B cell (primary cell): Measurements from ENCODE around the gene CHRNA5.

Experiments used
- EZH2 ChIP-seq: IDR thresholded peaks from 2 replicates; pipeline ENCODE4 v1.6.1; 2012; ENCODE audit warnings: borderline replicate concordance, low read depth, mild to moderate bottlenecking, moderate library complexity, low read length; ENCODE audit not compliant: insufficient read depth, poor library complexity, severe bottlenecking
- TF ChIP-seq, protein P1 (sequence below): fragments of 200-600 bp; IDR thresholded peaks from one replicate; pipeline ENCODE4 v1.8.0; 2022; ENCODE audit warnings: antibody characterized with exemption, mild to moderate bottlenecking

DNA sequence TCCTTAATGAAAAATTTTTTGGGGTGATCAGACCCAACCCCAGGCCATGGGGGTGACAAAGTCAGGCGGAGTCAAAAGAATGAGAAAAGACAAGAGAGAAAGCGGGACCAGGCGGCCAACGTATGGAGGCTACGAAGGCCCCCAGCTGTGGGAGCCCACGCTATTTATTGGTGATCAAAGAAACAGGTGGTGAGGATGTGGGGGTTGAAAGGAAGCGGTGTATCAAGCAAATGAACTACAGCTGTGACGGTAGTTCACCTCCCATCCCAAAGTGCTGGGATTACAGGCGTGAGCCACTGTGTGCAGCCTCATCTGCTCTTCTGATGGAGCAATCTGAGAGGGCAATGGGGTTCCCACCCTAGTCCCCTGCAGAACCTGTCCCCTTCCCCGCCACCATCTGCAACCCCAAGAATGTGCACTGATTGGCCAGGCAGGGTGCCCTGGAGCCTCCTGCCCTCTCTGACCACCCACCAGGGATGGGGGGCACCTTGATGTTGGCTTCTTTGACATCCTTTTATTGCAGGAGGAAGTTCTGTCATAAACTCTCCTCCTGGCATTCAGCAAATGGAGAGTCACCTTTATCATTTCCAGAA, 56.6 kb downstream of the CHRNA5 start:
- TF ChIP-seq EZH2: no peak
- TF ChIP-seq, protein P1, sequence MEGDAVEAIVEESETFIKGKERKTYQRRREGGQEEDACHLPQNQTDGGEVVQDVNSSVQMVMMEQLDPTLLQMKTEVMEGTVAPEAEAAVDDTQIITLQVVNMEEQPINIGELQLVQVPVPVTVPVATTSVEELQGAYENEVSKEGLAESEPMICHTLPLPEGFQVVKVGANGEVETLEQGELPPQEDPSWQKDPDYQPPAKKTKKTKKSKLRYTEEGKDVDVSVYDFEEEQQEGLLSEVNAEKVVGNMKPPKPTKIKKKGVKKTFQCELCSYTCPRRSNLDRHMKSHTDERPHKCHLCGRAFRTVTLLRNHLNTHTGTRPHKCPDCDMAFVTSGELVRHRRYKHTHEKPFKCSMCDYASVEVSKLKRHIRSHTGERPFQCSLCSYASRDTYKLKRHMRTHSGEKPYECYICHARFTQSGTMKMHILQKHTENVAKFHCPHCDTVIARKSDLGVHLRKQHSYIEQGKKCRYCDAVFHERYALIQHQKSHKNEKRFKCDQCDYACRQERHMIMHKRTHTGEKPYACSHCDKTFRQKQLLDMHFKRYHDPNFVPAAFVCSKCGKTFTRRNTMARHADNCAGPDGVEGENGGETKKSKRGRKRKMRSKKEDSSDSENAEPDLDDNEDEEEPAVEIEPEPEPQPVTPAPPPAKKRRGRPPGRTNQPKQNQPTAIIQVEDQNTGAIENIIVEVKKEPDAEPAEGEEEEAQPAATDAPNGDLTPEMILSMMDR: no peak
